ENCODE measurements around the gene USP17L17.
A peak's percentile ranks its signal among the peaks of the same experiment; 100 is the strongest.
"Not testable (repeated sequence)": the region's sequence is repeated elsewhere in the genome, so short reads cannot be mapped to it uniquely, and the experiment has no call there.

The USP17L17 gene, protein sequence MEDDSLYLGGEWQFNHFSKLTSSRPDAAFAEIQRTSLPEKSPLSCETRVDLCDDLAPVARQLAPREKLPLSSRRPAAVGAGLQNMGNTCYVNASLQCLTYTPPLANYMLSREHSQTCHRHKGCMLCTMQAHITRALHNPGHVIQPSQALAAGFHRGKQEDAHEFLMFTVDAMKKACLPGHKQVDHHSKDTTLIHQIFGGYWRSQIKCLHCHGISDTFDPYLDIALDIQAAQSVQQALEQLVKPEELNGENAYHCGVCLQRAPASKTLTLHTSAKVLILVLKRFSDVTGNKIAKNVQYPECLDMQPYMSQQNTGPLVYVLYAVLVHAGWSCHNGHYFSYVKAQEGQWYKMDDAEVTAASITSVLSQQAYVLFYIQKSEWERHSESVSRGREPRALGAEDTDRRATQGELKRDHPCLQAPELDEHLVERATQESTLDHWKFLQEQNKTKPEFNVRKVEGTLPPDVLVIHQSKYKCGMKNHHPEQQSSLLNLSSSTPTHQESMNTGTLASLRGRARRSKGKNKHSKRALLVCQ

DNA sequence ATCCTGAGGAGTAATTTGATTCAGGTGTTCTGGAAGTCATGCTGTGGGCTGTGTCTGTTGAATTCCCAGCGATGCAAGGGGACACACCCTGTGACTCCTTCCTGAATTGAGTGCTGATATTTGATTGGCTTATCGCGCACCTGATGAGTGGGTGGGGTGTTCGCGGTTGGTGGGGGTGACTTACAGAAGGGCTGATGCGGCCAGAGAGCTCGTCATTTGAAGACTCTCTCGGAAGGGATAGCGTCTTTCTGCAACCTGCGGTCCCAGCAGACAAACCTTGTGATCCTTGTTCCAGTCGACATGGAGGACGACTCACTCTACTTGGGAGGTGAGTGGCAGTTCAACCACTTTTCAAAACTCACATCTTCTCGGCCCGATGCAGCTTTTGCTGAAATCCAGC is at the start of gene USP17L17:
Gene USP17L17, plus strand, starts transcription at position 301 of the 400 bp plus-strand sequence. Its CDS starts 0 bp downstream, at position 301.
- DNase-seq (ENCODE audit: low read depth in 2 of 2): not testable (repeated sequence)

- DNase-seq (ENCODE audit: low read depth in 2 of 2): not testable (repeated sequence)
These were observed 33.3 kb upstream of the USP17L17 start, which contains the start of gene USP17L10 for GRCh38 chr4:9210357-9210756. TSS of gene USP17L10 (plus strand) at chr4:9210657. CDS start at chr4:9210657, 0 bp downstream.

GRCh38 chr4:9214701-9215100 is 29.0 kb upstream of the USP17L17 start:
- not testable (repeated sequence) for DNase-seq (ENCODE audit: low read depth in 2 of 2)

DNA sequence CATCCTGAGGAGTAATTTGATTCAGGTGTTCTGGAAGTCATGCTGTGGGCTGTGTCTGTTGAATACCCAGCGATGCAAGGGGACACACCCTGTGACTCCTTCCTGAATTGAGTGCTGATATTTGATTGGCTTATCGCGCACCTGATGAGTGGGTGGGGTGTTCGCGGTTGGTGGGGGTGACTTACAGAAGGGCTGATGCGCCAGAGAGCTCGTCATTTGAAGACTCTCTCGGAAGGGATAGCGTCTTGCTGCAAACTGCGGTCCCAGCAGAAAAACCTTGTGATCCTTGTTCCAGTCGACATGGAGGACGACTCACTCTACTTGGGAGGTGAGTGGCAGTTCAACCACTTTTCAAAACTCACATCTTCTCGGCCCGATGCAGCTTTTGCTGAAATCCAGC is 28.6 kb upstream of the USP17L17 start, which contains the start of gene USP17L11:
Gene USP17L11, plus strand, starts transcription at position 301 of the 400 bp plus-strand sequence. Its CDS starts 0 bp downstream, at position 301.
- not testable (repeated sequence) for DNase-seq (ENCODE audit: low read depth in 2 of 2)

GRCh38 chr4:9219852-9220251 is 23.8 kb upstream of the USP17L17 start, which contains the start of gene USP17L12:
TSS of gene USP17L12 (plus strand) at chr4:9220152. CDS start at chr4:9220152, 0 bp downstream.
- DNase-seq (ENCODE audit: low read depth in 2 of 2): not testable (repeated sequence)

- not testable (repeated sequence) for DNase-seq (ENCODE audit: low read depth in 2 of 2)
These were observed 19.1 kb upstream of the USP17L17 start, which contains the start of gene USP17L13 for GRCh38 chr4:9224596-9224995. TSS of gene USP17L13 (plus strand) at chr4:9224896. CDS start at chr4:9224896, 0 bp downstream.

DNA sequence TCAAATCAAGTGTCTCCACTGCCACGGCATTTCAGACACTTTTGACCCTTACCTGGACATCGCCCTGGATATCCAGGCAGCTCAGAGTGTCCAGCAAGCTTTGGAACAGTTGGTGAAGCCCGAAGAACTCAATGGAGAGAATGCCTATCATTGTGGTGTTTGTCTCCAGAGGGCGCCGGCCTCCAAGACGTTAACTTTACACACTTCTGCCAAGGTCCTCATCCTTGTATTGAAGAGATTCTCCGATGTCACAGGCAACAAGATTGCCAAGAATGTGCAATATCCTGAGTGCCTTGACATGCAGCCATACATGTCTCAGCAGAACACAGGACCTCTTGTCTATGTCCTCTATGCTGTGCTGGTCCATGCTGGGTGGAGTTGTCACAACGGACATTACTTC is 13.4 kb upstream of the USP17L17 start:
- not testable (repeated sequence) for DNase-seq (ENCODE audit: low read depth in 2 of 2)

DNA sequence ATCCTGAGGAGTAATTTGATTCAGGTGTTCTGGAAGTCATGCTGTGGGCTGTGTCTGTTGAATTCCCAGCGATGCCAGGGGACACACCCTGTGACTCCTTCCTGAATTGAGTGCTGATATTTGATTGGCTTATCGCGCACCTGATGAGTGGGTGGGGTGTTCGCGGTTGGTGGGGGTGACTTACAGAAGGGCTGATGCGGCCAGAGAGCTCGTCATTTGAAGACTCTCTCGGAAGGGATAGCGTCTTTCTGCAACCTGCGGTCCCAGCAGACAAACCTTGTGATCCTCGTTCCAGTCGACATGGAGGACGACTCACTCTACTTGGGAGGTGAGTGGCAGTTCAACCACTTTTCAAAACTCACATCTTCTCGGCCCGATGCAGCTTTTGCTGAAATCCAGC is 9.6 kb upstream of the USP17L17 start, which contains the start of gene USP17L15:
Gene USP17L15, plus strand, starts transcription at position 301 of the 400 bp plus-strand sequence. Its CDS starts 0 bp downstream, at position 301.
- not testable (repeated sequence) for DNase-seq (ENCODE audit: low read depth in 2 of 2)

GRCh38 chr4:9238461-9238860 is 5.2 kb upstream of the USP17L17 start:
- DNase-seq (ENCODE audit: low read depth in 2 of 2): not testable (repeated sequence)

DNA sequence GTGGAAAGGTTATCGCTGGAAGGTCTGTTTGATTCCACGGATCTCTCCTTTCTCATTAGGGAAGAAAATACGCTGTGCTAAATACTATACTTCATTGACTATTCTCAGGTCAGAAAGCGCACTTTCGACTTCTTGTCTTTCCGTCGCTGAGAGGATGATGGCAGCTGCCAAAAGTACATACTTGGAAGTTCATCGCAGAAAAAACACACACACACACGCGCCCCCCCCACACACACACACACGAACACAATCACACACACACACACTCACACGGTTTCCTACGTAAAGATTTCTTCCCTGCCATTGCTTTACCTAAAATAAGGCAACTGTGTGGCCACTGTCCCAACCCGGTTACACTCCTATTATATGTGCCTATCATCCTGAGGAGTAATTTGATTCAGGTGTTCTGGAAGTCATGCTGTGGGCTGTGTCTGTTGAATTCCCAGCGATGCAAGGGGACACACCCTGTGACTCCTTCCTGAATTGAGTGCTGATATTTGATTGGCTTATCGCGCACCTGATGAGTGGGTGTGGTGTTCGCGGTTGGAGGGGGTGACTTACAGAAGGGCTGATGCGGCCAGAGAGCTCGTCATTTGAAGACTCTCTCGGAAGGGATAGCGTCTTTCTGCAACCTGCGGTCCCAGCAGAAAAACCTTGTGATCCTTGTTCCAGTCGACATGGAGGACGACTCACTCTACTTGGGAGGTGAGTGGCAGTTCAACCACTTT is 4.4 kb downstream of the USP17L17 start, which contains the start of gene USP17L18:
Gene USP17L18, plus strand, starts transcription at position 678 of the 728 bp plus-strand sequence. Its CDS starts 0 bp downstream, at position 678.
- not testable (repeated sequence) for DNase-seq (ENCODE audit: low read depth in 2 of 2)

DNA sequence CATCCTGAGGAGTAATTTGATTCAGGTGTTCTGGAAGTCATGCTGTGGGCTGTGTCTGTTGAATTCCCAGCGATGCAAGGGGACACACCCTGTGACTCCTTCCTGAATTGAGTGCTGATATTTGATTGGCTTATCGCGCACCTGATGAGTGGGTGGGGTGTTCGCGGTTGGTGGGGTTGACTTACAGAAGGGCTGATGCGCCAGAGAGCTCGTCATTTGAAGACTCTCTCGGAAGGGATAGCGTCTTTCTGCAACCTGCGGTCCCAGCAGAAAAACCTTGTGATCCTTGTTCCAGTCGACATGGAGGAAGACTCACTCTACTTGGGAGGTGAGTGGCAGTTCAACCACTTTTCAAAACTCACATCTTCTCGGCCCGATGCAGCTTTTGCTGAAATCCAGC is 9.4 kb downstream of the USP17L17 start, which contains the start of gene USP17L19:
Gene USP17L19, plus strand, starts transcription at position 301 of the 400 bp plus-strand sequence. Its CDS starts 0 bp downstream, at position 301.
- not testable (repeated sequence) for DNase-seq (ENCODE audit: low read depth in 2 of 2)

DNA sequence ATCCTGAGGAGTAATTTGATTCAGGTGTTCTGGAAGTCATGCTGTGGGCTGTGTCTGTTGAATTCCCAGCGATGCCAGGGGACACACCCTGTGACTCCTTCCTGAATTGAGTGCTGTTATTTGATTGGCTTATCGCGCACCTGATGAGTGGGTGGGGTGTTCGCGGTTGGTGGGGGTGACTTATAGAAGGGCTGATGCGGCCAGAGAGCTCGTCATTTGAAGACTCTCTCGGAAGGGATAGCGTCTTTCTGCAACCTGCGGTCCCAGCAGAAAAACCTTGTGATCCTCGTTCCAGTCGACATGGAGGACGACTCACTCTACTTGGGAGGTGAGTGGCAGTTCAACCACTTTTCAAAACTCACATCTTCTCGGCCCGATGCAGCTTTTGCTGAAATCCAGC is 14.1 kb downstream of the USP17L17 start, which contains the start of gene USP17L20:
Gene USP17L20, plus strand, starts transcription at position 301 of the 400 bp plus-strand sequence. Its CDS starts 0 bp downstream, at position 301.
- not testable (repeated sequence) for DNase-seq (ENCODE audit: low read depth in 2 of 2)

DNA sequence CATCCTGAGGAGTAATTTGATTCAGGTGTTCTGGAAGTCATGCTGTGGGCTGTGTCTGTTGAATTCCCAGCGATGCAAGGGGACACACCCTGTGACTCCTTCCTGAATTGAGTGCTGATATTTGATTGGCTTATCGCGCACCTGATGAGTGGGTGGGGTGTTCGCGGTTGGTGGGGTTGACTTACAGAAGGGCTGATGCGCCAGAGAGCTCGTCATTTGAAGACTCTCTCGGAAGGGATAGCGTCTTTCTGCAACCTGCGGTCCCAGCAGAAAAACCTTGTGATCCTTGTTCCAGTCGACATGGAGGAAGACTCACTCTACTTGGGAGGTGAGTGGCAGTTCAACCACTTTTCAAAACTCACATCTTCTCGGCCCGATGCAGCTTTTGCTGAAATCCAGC is 18.9 kb downstream of the USP17L17 start, which contains the start of gene USP17L21:
Gene USP17L21, plus strand, starts transcription at position 301 of the 400 bp plus-strand sequence. Its CDS starts 0 bp downstream, at position 301.
- not testable (repeated sequence) for DNase-seq (ENCODE audit: low read depth in 2 of 2)

GRCh38 chr4:9267319-9267718 is 23.6 kb downstream of the USP17L17 start, which contains the start of gene USP17L22:
TSS of gene USP17L22 (plus strand) at chr4:9267619. CDS start at chr4:9267619, 0 bp downstream.
- not testable (repeated sequence) for DNase-seq (ENCODE audit: low read depth in 2 of 2)

- peak; percentile 0 to 6 for DNase-seq (ENCODE audit: low read depth in 2 of 2)
These were observed 28.0 kb downstream of the USP17L17 start for GRCh38 chr4:9271719-9272118.

All from stimulated activated CD4-positive, alpha-beta T cell treated with anti-CD3 and anti-CD28 coated beads, Interleukin-1b, Interleukin-23, amount 100 ng/mL, for 1 hour (primary cell).